Measurements from ENCODE around the gene SLC25A5. TPM values are rescaled to one million over a fixed set of nuclear protein-coding genes. Genes with fewer than 3 reads are reported as not detected.

SLC25A5 gene
- total RNA-seq, 1 experiment from 2014 or later, result 454 TPM

DNA sequence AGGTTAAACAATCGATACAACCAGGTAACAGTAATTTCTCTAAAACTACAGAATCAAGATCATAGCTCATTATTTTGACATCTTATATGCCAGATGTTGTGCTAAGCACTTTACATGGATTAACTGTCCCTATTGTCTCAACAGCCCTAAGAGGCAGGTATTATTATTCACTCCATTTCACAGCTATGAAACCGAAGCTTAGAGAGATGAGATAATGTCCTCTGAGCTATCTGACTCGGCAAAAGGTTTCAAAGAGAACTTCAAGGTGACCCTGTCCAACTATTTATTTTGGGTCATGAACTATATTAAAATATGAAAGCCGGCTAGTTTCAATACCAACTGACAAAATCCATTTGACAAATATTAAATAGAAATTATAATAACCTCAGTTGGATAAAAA, 10.3 kb downstream of the SLC25A5 start:
- Histone ChIP-seq H4K91ac (ENCODE audit: insufficient read length, low read depth, low read length) (no peak overlapping the region), H3K79me1 (ENCODE audit: insufficient read depth, low read depth, low read length, poor library complexity, severe bottlenecking) (no peaks in the 10 kb centered on the region), H2AFZ (ENCODE audit: low read length) (no peak overlapping the region), H2BK12ac (ENCODE audit: insufficient read length, low read depth, low read length) (no peak overlapping the region), H3K23me2 (ENCODE audit: insufficient read length, low read depth, low read length, poor library complexity, severe bottlenecking) (peaks cover 2% of the 10 kb centered on the region), H3K79me2 (ENCODE audit: insufficient read depth, low read length) (no peaks in the 10 kb centered on the region), H3K14ac (ENCODE audit: insufficient read depth, low read length) (no peak overlapping the region), H3K4me1 (ENCODE audit: insufficient read depth, low read length) (no peaks in the 10 kb centered on the region), H4K5ac (ENCODE audit: insufficient read length, low read depth, low read length) (no peak overlapping the region), H2BK120ac (ENCODE audit: low read depth, low read length, poor library complexity, severe bottlenecking) (no peak overlapping the region), H3K4ac (ENCODE audit: low read depth, low read length) (no peak overlapping the region), H3K56ac (ENCODE audit: insufficient read length, low read depth, low read length) (no peak overlapping the region), H3T11ph (ENCODE audit: low read length) (no peak overlapping the region), H2BK5ac (ENCODE audit: insufficient read length, low read length) (no peak overlapping the region), H3K18ac (ENCODE audit: insufficient read length, low read depth, low read length) (no peak overlapping the region), H3K9me3 (ENCODE audit: control insufficient read depth, low read depth, low read length) (peaks cover 25% of the 10 kb centered on the region), H3K4me2 (ENCODE audit: insufficient read depth, insufficient read length, low read length) (no peak overlapping the region), H2BK15ac (ENCODE audit: low read depth, low read length) (no peak overlapping the region), H4K8ac (replicated peaks; ENCODE audit: insufficient read length, low read depth, low read length) (no peak overlapping the region), H2BK20ac (ENCODE audit: low read depth, low read length, poor library complexity, severe bottlenecking) (no peak overlapping the region), H3K23ac (ENCODE audit: insufficient read length, low read depth, low read length) (no peak overlapping the region), H4K20me1 (ENCODE audit: control insufficient read depth, insufficient read depth, insufficient read length) (no peaks in the 10 kb centered on the region), H2AK5ac (ENCODE audit: insufficient read length, low read length) (no peak overlapping the region), H3K27ac (ENCODE audit: insufficient read length, low read depth, low read length) (no peak overlapping the region), H3K27me3 (ENCODE audit: insufficient read depth, low read length) (no peaks in the 10 kb centered on the region), H3K9ac (ENCODE audit: extremely low read depth, insufficient read length, low read length) (no peak overlapping the region)
- WGBS (ENCODE audit: extremely low coverage, insufficient read length, low lambda C conversion rate), result no CpG with 5 or more reads among the region's 4 CpGs
- Mint-ChIP-seq H3K36me3 (ENCODE audit: insufficient read depth in 1 of 3, low read depth in 3 of 3) (peaks cover 0 to 5% (median 1%) of the 10 kb centered on the region in 3 experiments; a peak in 2 of 7 replicates), H3K27me3 (ENCODE audit: low read depth) (peaks cover 19% of the 10 kb centered on the region), H3K4me1 (0 out of 4 replicates have a peak, but pooled peaks cover 0 to 2% of the 10 kb centered on the region in 2 experiments), H3K4me3 (no peak overlapping the region), H3K9me3 (peaks cover 62 to 68% of the 10 kb centered on the region in 2 experiments), H3K27ac (no peak overlapping the region)
- no peak for TF ChIP-seq CTCF (conservative IDR thresholded peaks at IDR 0.05)
- DNase-seq, result no peak
